Testis (tissue), 2 donors: Measurements from ENCODE around the gene TBCD.

ENCODE experiments used
- CTCF ChIP-seq, 3 experiments: fragments of 450-650 bp in 2 of 3; fragments of 200-600 bp in 1 of 3; sonication (generic) in 1 of 3; IDR thresholded peaks; one replicate each; pipeline ENCODE4 v1.5.1; 2016 to 2019; ENCODE audit warnings: antibody characterized with exemption in 3 of 3, mild to moderate bottlenecking in 2 of 3, moderate library complexity in 1 of 3
- POLR2A ChIP-seq: fragments of 450-650 bp; IDR thresholded peaks from one replicate; pipeline ENCODE4 v1.6.1; 2017; ENCODE audit warnings: antibody characterized with exemption, mild to moderate bottlenecking, moderate library complexity

GRCh38 chr17:82789051-82789592 lies 37.3 kb downstream of the TBCD start:
- TF ChIP-seq POLR2A = no peak
- no peak for TF ChIP-seq CTCF (IDR thresholded peaks at IDR 0.05)
